Upper lobe of left lung (tissue), 6 donors: Measurements from ENCODE around the gene TEAD4. TPM values are rescaled to one million over a fixed set of nuclear protein-coding genes. Genes with fewer than 3 reads are reported as not detected.

Experiments
- ATAC-seq, 2 donors: fragments of 200-7000 bp; cut with Tn5 transposase; one replicate each; pipeline ENCODE4 v1.9.1; 2022; ENCODE audit warnings: mild to moderate bottlenecking in 2 of 2, moderate library complexity in 2 of 2; ENCODE audit not compliant: low FRiP score in 2 of 2
- DNase-seq, 2 donors: peaks; one replicate each; pipeline ENCODE4 v3.0.0-alpha.2; 2019 to 2020
- H3K27ac ChIP-seq, 4 donors: fragments of 200-600 bp; sonication (generic); one replicate each; pipeline ENCODE4 v1.5.1; 2016 to 2019
- H3K27me3 ChIP-seq, 4 donors: fragments of 200-600 bp; sonication (generic); one replicate each; pipeline ENCODE4 v1.5.1; 2017 to 2019
- H3K36me3 ChIP-seq, 4 donors: fragments of 200-600 bp; sonication (generic); one replicate each; pipeline ENCODE4 v1.5.1; 2016 to 2019
- H3K4me1 ChIP-seq, 4 donors: fragments of 200-600 bp; sonication (generic); one replicate each; pipeline ENCODE4 v1.5.1; 2018 to 2019
- H3K4me3 ChIP-seq, 4 donors: fragments of 200-600 bp; sonication (generic); one replicate each; pipeline ENCODE4 v1.5.1; 2017 to 2019; ENCODE audit warnings: mild to moderate bottlenecking in 2 of 4, moderate library complexity in 1 of 4
- H3K9me3 ChIP-seq, 4 donors: fragments of 200-600 bp; sonication (generic); one replicate each; pipeline ENCODE4 v1.5.1; 2018 to 2019
- CTCF ChIP-seq, 6 experiments: fragments of 450-650 bp in 4 of 6; fragments of 200-600 bp in 2 of 6; sonication (generic) in 2 of 6; IDR thresholded peaks; one replicate each; pipeline ENCODE4 v1.5.1; 2016 to 2019; ENCODE audit warnings: antibody characterized with exemption in 6 of 6
- EP300 ChIP-seq, 4 donors: sonication (generic); formaldehyde crosslinking; IDR thresholded peaks; one replicate each; pipeline ENCODE4 v1.5.1; 2017; ENCODE audit warnings: antibody characterized with exemption in 4 of 4, control low read depth in 2 of 4
- POLR2A ChIP-seq, 4 donors: fragments of 450-650 bp; IDR thresholded peaks; one replicate each; pipeline ENCODE4 v1.5.1; 2016 to 2017; ENCODE audit warnings: antibody characterized with exemption in 4 of 4, mild to moderate bottlenecking in 2 of 4
- POLR2AphosphoS5 ChIP-seq, 2 donors: sonication (generic); formaldehyde crosslinking; IDR thresholded peaks; one replicate each; pipeline ENCODE4 v1.5.1; 2017; ENCODE audit warnings: antibody characterized with exemption in 2 of 2
- WGBS, 2 donors: methylation state at CpG; one replicate each; pipeline ENCODE4 v1.1.5; 2017 to 2018; 5-methylcytosine and 5-hydroxymethylcytosine counted together
- total RNA-seq, 6 donors: library from RNA; depleted of rRNA in 4 of 6; stranded (reverse); fragments of >200 nt in 4 of 6; gene quantifications; one replicate each; pipeline versions ENCODE4 v1.1.0 to v1.2.1, GENCODE V29; 2016 to 2021
- donor health status: DM: no; HTN: no; CAD: no; lungs with moderate emphysema.
- donor health status: DM: no; HTN: yes; CAD: no; lungs with severe emphysema.

The TEAD4 gene
- total RNA-seq, 6 donors from 2014 or later, result 14.5 to 52.0 (median 43.2) TPM

- H3K9me3 ChIP-seq, result no peaks in the 10 kb centered on the region
- TF ChIP-seq CTCF (IDR thresholded peaks at IDR 0.05) (no peak), POLR2AphosphoS5 (IDR thresholded peaks at IDR 0.05) (peak in 1 of 2 donors; percentile 22)
- H3K4me1 ChIP-seq, result peaks cover 14 to 27% (median 19%) of the 10 kb centered on the region in 4 donors
- H3K27me3 ChIP-seq, result no peaks in the 10 kb centered on the region
- no peak for ATAC-seq
- peak overlapping the region in 3 of 4 donors; percentile 54 to 84 (median 70) for H3K27ac ChIP-seq
- 43 to 56% methylated on average over 3 to 16 of the region's 16 CpGs for WGBS, 2 donors
- peak; percentile 29 to 64 for DNase-seq
- H3K4me3 ChIP-seq, result no peak overlapping the region
- peaks cover 0 to 62% (median 11%) of the 10 kb centered on the region in 4 donors for H3K36me3 ChIP-seq
Observed at GRCh38 chr12:3014641-3015040, 55.4 kb downstream of the TEAD4 start.

DNA sequence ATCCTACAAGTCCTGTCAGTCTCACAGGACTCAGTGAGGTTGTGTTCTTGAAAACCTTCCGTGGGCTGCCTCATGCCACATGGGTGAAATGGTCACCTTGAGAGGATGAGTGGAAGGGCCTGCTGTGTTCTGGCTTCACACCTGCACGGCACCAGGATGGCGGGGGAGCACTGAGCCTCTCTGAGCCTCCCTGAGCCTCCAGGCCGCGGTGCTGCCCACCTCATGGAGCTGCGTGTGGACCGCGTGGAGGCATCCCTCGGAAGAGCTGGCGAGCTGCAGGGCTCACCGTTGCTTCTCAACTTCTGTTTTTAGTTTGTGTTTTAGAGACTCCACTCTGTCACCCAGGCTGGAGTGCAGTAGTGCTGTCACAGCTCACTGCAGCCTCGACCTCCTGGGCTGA lies 56.2 kb downstream of the TEAD4 start:
- Histone ChIP-seq H3K36me3 (peaks cover 0 to 62% (median 10%) of the 10 kb centered on the region in 4 donors), H3K4me1 (peaks cover 14 to 30% (median 21%) of the 10 kb centered on the region in 4 donors), H3K27me3 (no peaks in the 10 kb centered on the region), H3K27ac (peak overlapping the region in 3 of 4 donors; percentile 54 to 84 (median 60)), H3K4me3 (no peak overlapping the region), H3K9me3 (no peaks in the 10 kb centered on the region)
- DNase-seq, result peak in 1 of 2 donors; percentile 54
- TF ChIP-seq POLR2A (IDR thresholded peaks at IDR 0.05) (no peak), CTCF (IDR thresholded peaks at IDR 0.05) (no peak), EP300 (IDR thresholded peaks at IDR 0.05) (no peak), POLR2AphosphoS5 (IDR thresholded peaks at IDR 0.05) (no peak)
- ATAC-seq, result no peak
- 96 to 97% methylated on average over 9 to 12 of the region's 12 CpGs for WGBS, 2 donors

- Histone ChIP-seq H3K9me3 (no peaks in the 10 kb centered on the region), H3K4me3 (no peak overlapping the region), H3K4me1 (peaks cover 17 to 33% (median 25%) of the 10 kb centered on the region in 4 donors), H3K27me3 (no peaks in the 10 kb centered on the region), H3K36me3 (peaks cover 0 to 59% (median 10%) of the 10 kb centered on the region in 4 donors), H3K27ac (no peak overlapping the region)
- ATAC-seq (no peak), DNase-seq (no peak)
- WGBS, 2 donors, result 75 to 78% methylated on average over 8 of the region's 8 CpGs
- TF ChIP-seq CTCF (IDR thresholded peaks at IDR 0.05) (no peak), POLR2AphosphoS5 (IDR thresholded peaks at IDR 0.05) (no peak), EP300 (IDR thresholded peaks at IDR 0.05) (no peak), POLR2A (IDR thresholded peaks at IDR 0.05) (no peak)
Observed at GRCh38 chr12:3016191-3016590, 57.0 kb downstream of the TEAD4 start.

GRCh38 chr12:3017281-3017680 lies 58.1 kb downstream of the TEAD4 start:
- 94 to 100% methylated on average over 2 to 6 of the region's 11 CpGs for WGBS, 2 donors
- Histone ChIP-seq H3K9me3 (no peaks in the 10 kb centered on the region), H3K27me3 (no peaks in the 10 kb centered on the region), H3K4me3 (no peak overlapping the region), H3K27ac (no peak overlapping the region), H3K4me1 (peaks cover 17 to 29% (median 25%) of the 10 kb centered on the region in 4 donors), H3K36me3 (peaks cover 0 to 59% (median 14%) of the 10 kb centered on the region in 4 donors)
- peak in 1 of 2 donors; percentile 71 for DNase-seq
- no peak for ATAC-seq
- TF ChIP-seq POLR2AphosphoS5 (IDR thresholded peaks at IDR 0.05), result no peak
- no peak for TF ChIP-seq EP300 (IDR thresholded peaks at IDR 0.05)
- TF ChIP-seq CTCF (IDR thresholded peaks at IDR 0.05), result no peak
- no peak for TF ChIP-seq POLR2A (IDR thresholded peaks at IDR 0.05)
